ENCODE data around the gene MAVS. TPM values are rescaled to one million over a fixed set of nuclear protein-coding genes. Genes with fewer than 3 reads are reported as not detected.

MAVS gene
- total RNA-seq, 1 experiment from 2014 or later: 24.2 TPM

DNA sequence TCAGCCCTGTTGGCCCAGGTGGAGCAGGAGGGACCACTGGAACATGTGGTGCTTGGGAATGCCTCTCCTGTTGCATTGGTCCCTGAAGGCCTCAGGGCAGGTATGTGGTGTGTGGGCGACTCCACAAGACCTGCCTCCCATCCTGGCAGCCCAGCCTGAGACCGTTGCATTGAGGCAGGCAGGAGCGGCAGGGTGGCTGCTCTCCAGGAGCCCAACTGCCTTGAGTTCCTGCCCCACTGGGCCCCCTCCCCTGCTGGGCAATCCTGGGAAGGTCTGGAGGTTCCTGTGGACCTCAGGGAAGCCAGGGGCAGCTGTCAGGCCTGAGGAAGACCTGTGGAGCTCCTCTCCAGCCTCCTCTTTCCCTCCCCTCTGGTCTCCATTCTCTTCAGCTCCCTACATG, 19.8 kb downstream of the MAVS start:
- Histone ChIP-seq H3K4me2 (ENCODE audit: insufficient read depth, insufficient read length, low read length) (no peak overlapping the region), H3K4me1 (ENCODE audit: insufficient read depth, low read length) (no peaks in the 10 kb centered on the region), H3K4ac (ENCODE audit: low read depth, low read length) (no peak overlapping the region), H4K5ac (ENCODE audit: insufficient read length, low read depth, low read length) (no peak overlapping the region), H4K8ac (replicated peaks; ENCODE audit: insufficient read length, low read depth, low read length) (no peak overlapping the region), H3K9ac (ENCODE audit: extremely low read depth, insufficient read length, low read length) (no peak overlapping the region), H3K56ac (ENCODE audit: insufficient read length, low read depth, low read length) (no peak overlapping the region), H3K23me2 (ENCODE audit: insufficient read length, low read depth, low read length, poor library complexity, severe bottlenecking) (no peaks in the 10 kb centered on the region), H3K23ac (ENCODE audit: insufficient read length, low read depth, low read length) (no peak overlapping the region), H3K79me2 (ENCODE audit: insufficient read depth, low read length) (no peaks in the 10 kb centered on the region), H4K91ac (ENCODE audit: insufficient read length, low read depth, low read length) (no peak overlapping the region), H4K20me1 (ENCODE audit: control insufficient read depth, insufficient read depth, insufficient read length) (no peaks in the 10 kb centered on the region), H3K9me3 (ENCODE audit: control insufficient read depth, low read depth, low read length) (no peaks in the 10 kb centered on the region), H2BK15ac (ENCODE audit: low read depth, low read length) (no peak overlapping the region), H3K27me3 (ENCODE audit: insufficient read depth, low read length) (no peaks in the 10 kb centered on the region), H3K27ac (ENCODE audit: insufficient read length, low read depth, low read length) (no peak overlapping the region), H2BK20ac (ENCODE audit: low read depth, low read length, poor library complexity, severe bottlenecking) (no peak overlapping the region), H3T11ph (ENCODE audit: low read length) (no peak overlapping the region), H3K79me1 (ENCODE audit: insufficient read depth, low read depth, low read length, poor library complexity, severe bottlenecking) (no peaks in the 10 kb centered on the region), H2AK5ac (ENCODE audit: insufficient read length, low read length) (no peak overlapping the region), H2BK12ac (ENCODE audit: insufficient read length, low read depth, low read length) (no peak overlapping the region), H2AFZ (ENCODE audit: low read length) (no peak overlapping the region), H2BK120ac (ENCODE audit: low read depth, low read length, poor library complexity, severe bottlenecking) (no peak overlapping the region), H3K14ac (ENCODE audit: insufficient read depth, low read length) (no peak overlapping the region; the same call in 1 of the 2 replicates), H3K18ac (ENCODE audit: insufficient read length, low read depth, low read length) (no peak overlapping the region), H2BK5ac (ENCODE audit: insufficient read length, low read length) (no peak overlapping the region)
- Mint-ChIP-seq H3K4me3 (no peak overlapping the region), H3K4me1 (no peaks in the 10 kb centered on the region), H3K9me3 (peaks cover 0 to 4% of the 10 kb centered on the region in 2 experiments; a peak in 3 of 5 replicates), H3K36me3 (ENCODE audit: insufficient read depth in 1 of 3, low read depth in 3 of 3) (peaks cover 28 to 52% (median 40%) of the 10 kb centered on the region in 3 experiments), H3K27me3 (ENCODE audit: low read depth) (no peaks in the 10 kb centered on the region; the same call in 1 of the 2 replicates), H3K27ac (no peak overlapping the region)
- no CpG with 5 or more reads among the region's 3 CpGs for WGBS (ENCODE audit: extremely low coverage, insufficient read length, low lambda C conversion rate)
- no peak for DNase-seq
- TF ChIP-seq, protein P1, sequence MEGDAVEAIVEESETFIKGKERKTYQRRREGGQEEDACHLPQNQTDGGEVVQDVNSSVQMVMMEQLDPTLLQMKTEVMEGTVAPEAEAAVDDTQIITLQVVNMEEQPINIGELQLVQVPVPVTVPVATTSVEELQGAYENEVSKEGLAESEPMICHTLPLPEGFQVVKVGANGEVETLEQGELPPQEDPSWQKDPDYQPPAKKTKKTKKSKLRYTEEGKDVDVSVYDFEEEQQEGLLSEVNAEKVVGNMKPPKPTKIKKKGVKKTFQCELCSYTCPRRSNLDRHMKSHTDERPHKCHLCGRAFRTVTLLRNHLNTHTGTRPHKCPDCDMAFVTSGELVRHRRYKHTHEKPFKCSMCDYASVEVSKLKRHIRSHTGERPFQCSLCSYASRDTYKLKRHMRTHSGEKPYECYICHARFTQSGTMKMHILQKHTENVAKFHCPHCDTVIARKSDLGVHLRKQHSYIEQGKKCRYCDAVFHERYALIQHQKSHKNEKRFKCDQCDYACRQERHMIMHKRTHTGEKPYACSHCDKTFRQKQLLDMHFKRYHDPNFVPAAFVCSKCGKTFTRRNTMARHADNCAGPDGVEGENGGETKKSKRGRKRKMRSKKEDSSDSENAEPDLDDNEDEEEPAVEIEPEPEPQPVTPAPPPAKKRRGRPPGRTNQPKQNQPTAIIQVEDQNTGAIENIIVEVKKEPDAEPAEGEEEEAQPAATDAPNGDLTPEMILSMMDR (conservative IDR thresholded peaks at IDR 0.05): no peak
